Activated naive CD4-positive, alpha-beta T cell treated with Interleukin-2 at 50 U/mL for 16 hours (primary cell): ENCODE data around the gene SEMA6A.

Experiments
- DNase-seq: peaks from one replicate; pipeline ENCODE4 v3.0.0-alpha.2; 2020

SEMA6A gene

GRCh38 chr5:116396476-116397099, 178.0 kb downstream of the SEMA6A start:
- no peak for DNase-seq

GRCh38 chr5:116395631-116396203, 178.9 kb downstream of the SEMA6A start:
- no peak for DNase-seq

- no peak for DNase-seq
Observed at GRCh38 chr5:116395226-116395625, 179.4 kb downstream of the SEMA6A start.

- no peak for DNase-seq
Observed at GRCh38 chr5:116394186-116394867, 180.3 kb downstream of the SEMA6A start.
